Measurements from ENCODE around the gene PPFIBP2.
"Not testable (repeated sequence)": the region's sequence is repeated elsewhere in the genome, so short reads cannot be mapped to it uniquely, and the experiment has no call there.

DNA sequence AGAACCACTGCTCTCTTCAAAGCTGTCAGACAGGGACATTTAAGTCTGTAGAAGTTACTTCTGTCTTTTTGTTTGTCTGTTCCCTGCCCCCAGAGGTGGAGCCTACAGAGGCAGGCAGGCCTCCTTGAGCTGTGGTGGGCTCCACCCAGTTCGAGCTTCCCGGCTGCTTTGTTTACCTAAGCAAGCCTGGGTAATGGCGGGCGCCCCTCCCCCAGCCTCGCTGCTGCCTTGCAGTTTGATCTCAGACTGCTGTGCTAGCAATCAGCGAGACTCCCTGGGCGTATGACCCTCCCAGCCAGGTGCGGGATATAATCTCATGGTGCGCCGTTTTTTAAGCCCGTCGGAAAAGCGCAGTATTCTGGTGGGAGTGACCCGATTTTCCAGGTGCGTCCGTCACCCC is 149.7 kb downstream of the PPFIBP2 start:
- not testable (repeated sequence) for TF ChIP-seq YY1 (IDR thresholded peaks at IDR 0.05; ENCODE audit: low read depth, low read length); CBFB (IDR thresholded peaks at IDR 0.05; ENCODE audit: low read depth); BACH1 (IDR thresholded peaks at IDR 0.05; ENCODE audit: borderline replicate concordance); PAX8 (IDR thresholded peaks at IDR 0.05); POLR2A (IDR thresholded peaks at IDR 0.05; ENCODE audit: low read depth, low read length); CREB1 (IDR thresholded peaks at IDR 0.05; ENCODE audit: low read depth); EP300 (IDR thresholded peaks at IDR 0.05; ENCODE audit: borderline replicate concordance in 1 of 2, control insufficient read depth in 1 of 2, low read depth in 2 of 2, low read length in 2 of 2)
- TF ChIP-seq, protein P1, sequence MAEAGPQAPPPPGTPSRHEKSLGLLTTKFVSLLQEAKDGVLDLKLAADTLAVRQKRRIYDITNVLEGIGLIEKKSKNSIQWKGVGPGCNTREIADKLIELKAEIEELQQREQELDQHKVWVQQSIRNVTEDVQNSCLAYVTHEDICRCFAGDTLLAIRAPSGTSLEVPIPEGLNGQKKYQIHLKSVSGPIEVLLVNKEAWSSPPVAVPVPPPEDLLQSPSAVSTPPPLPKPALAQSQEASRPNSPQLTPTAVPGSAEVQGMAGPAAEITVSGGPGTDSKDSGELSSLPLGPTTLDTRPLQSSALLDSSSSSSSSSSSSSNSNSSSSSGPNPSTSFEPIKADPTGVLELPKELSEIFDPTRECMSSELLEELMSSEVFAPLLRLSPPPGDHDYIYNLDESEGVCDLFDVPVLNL (IDR thresholded peaks at IDR 0.05; ENCODE audit: low read depth, low read length): not testable (repeated sequence)
- TF ChIP-seq, protein P2, sequence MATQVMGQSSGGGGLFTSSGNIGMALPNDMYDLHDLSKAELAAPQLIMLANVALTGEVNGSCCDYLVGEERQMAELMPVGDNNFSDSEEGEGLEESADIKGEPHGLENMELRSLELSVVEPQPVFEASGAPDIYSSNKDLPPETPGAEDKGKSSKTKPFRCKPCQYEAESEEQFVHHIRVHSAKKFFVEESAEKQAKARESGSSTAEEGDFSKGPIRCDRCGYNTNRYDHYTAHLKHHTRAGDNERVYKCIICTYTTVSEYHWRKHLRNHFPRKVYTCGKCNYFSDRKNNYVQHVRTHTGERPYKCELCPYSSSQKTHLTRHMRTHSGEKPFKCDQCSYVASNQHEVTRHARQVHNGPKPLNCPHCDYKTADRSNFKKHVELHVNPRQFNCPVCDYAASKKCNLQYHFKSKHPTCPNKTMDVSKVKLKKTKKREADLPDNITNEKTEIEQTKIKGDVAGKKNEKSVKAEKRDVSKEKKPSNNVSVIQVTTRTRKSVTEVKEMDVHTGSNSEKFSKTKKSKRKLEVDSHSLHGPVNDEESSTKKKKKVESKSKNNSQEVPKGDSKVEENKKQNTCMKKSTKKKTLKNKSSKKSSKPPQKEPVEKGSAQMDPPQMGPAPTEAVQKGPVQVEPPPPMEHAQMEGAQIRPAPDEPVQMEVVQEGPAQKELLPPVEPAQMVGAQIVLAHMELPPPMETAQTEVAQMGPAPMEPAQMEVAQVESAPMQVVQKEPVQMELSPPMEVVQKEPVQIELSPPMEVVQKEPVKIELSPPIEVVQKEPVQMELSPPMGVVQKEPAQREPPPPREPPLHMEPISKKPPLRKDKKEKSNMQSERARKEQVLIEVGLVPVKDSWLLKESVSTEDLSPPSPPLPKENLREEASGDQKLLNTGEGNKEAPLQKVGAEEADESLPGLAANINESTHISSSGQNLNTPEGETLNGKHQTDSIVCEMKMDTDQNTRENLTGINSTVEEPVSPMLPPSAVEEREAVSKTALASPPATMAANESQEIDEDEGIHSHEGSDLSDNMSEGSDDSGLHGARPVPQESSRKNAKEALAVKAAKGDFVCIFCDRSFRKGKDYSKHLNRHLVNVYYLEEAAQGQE (IDR thresholded peaks at IDR 0.05; ENCODE audit: low read depth, low read length): not testable (repeated sequence)

Measured in GM12878 (cell line).